K562 (cell line): ENCODE data around the gene EID2. TPM values are rescaled to one million over a fixed set of nuclear protein-coding genes. Genes with fewer than 3 reads are reported as not detected.

Experiments used
- ADNP ChIP-seq: fragments of 200-800 bp; sonication (Bioruptor generic); IDR thresholded peaks from 2 replicates; pipeline ENCODE4 v1.6.1; 2016; ENCODE audit warnings: missing genetic modification characterization, missing compliant biosample characterization
- ARID1B ChIP-seq: fragments of 450-650 bp; IDR thresholded peaks from 2 replicates; pipeline ENCODE4 v1.6.1; 2016; ENCODE audit warnings: antibody characterized with exemption, mild to moderate bottlenecking, inconsistent platforms
- BCOR ChIP-seq: fragments of 450-650 bp; IDR thresholded peaks from 2 replicates; pipeline ENCODE4 v1.6.1; 2016
- CCAR2 ChIP-seq: fragments of 200-400 bp; formaldehyde crosslinking; IDR thresholded peaks from 2 replicates; pipeline ENCODE4 v1.6.1; 2017; ENCODE audit warnings: mild to moderate bottlenecking, low read depth, low read length
- CCNT2 ChIP-seq: IDR thresholded peaks from 2 replicates; pipeline ENCODE4 v1.6.1; 2011; ENCODE audit warnings: borderline replicate concordance, low read depth, mild to moderate bottlenecking, moderate library complexity, mixed read lengths, low read length; ENCODE audit not compliant: insufficient read length; ENCODE audit errors: extremely low read depth
- CHD1 ChIP-seq: fragments of 200-600 bp; sonication (generic); IDR thresholded peaks from one replicate; pipeline ENCODE4 v1.6.1; 2012; ENCODE audit warnings: mild to moderate bottlenecking, moderate library complexity, low read length, inconsistent platforms
- MEIS2 ChIP-seq: fragments of 450-650 bp; IDR thresholded peaks from 2 replicates; pipeline ENCODE4 v1.6.1; 2014; ENCODE audit warnings: mild to moderate bottlenecking; ENCODE audit not compliant: partially characterized antibody
- MYC ChIP-seq, 2 experiments: fragments of 250-450 bp in 1 of 2; sonication (Bioruptor Pico) in 1 of 2; IDR thresholded peaks; 2 replicates each; pipeline versions ENCODE4 v1.5.1 to v1.6.1; 2012 to 2021; ENCODE audit warnings: low read depth in 2 of 2, borderline replicate concordance in 1 of 2, improper control_type of control experiment in 1 of 2, low read length in 1 of 2, mild to moderate bottlenecking in 1 of 2, moderate library complexity in 1 of 2
- TSC22D4 ChIP-seq: fragments of 450-650 bp; IDR thresholded peaks from 2 replicates; pipeline ENCODE4 v1.6.1; 2016; ENCODE audit warnings: missing genetic modification characterization, missing biosample characterization, control low read depth
- ZEB2 ChIP-seq: fragments of 450-650 bp; IDR thresholded peaks from 2 replicates; pipeline ENCODE4 v1.6.1; 2016
- ZFPM2 ChIP-seq: fragments of 250-450 bp; sonication (Bioruptor Pico); IDR thresholded peaks from 2 replicates; pipeline ENCODE4 v1.5.1; 2022; ENCODE audit warnings: mild to moderate bottlenecking
- ZHX1 ChIP-seq: fragments of 150-350 bp; conservative IDR thresholded peaks from 2 replicates; pipeline ENCODE4 v1.6.1; 2014; ENCODE audit warnings: low read length
- ZNF24 ChIP-seq: fragments of 450-650 bp; IDR thresholded peaks from 2 replicates; pipeline ENCODE4 v1.6.1; 2016
- ZNF253 ChIP-seq: fragments of 250-450 bp; sonication (Bioruptor Pico); conservative IDR thresholded peaks from 2 replicates; pipeline ENCODE4 v1.6.1; 2021; ENCODE audit warnings: mild to moderate bottlenecking
- ZNF445 ChIP-seq: fragments of 250-450 bp; sonication (Bioruptor Pico); IDR thresholded peaks from 2 replicates; pipeline ENCODE4 v1.4.0; 2020; ENCODE audit warnings: low read depth, mild to moderate bottlenecking, moderate library complexity
- ZNF766 ChIP-seq: fragments of 200-800 bp; sonication (Bioruptor generic); conservative IDR thresholded peaks from 2 replicates; pipeline ENCODE4 v1.6.1; 2016; ENCODE audit warnings: missing genetic modification characterization, missing compliant biosample characterization
- ZNF77 ChIP-seq: fragments of 250-450 bp; sonication (Bioruptor Pico); IDR thresholded peaks from 2 replicates; pipeline ENCODE4 v1.5.0; 2020
- polyA plus RNA-seq, 8 experiments: library from polyadenylated mRNA; depleted of rRNA in 4 of 8; stranded (reverse) in 5 of 8; unstranded in 3 of 8; fragments of >200 nt; fragmentation: Nextera tagmentation in 2 of 8; fragmentation: Illumina TruSeq in 1 of 8; extraction: Ambion mirVana in 2 of 8; extraction: Trizol in 1 of 8; gene quantifications; 2 replicates each; pipeline versions ENCODE4 v1.2.1 to v1.2.3, GENCODE V29; 2011 to 2014; ENCODE audit warnings: inconsistent platforms in 1 of 8, missing spikeins in 1 of 8
- total RNA-seq, 7 experiments: library from RNA; depleted of rRNA in 6 of 7; stranded (reverse); fragments of >200 nt in 6 of 7; fragmentation: Illumina TruSeq in 2 of 7; extraction: Trizol in 2 of 7; gene quantifications; 2 replicates each; pipeline versions ENCODE4 v1.2.1 to v1.2.3, GENCODE V29; 2011 to 2021; ENCODE audit warnings: low replicate concordance in 1 of 7
- TF ChIP-seq, protein P1 (sequence below), 2 experiments: fragments of 450-650 bp; formaldehyde crosslinking in 1 of 2; IDR thresholded peaks; 2 replicates each; pipeline versions ENCODE4 v1.4.0 to v1.6.1; 2014 to 2020; ENCODE audit warnings: mild to moderate bottlenecking in 2 of 2, borderline replicate concordance in 1 of 2, low read depth in 1 of 2

The EID2 gene
- total and polyA plus RNA-seq, 9 of the 15 experiments (the other 6 are each of a cell fraction or from before 2014, with no cell fraction given): 2.5 to 18.5 (median 11.3) TPM

DNA sequence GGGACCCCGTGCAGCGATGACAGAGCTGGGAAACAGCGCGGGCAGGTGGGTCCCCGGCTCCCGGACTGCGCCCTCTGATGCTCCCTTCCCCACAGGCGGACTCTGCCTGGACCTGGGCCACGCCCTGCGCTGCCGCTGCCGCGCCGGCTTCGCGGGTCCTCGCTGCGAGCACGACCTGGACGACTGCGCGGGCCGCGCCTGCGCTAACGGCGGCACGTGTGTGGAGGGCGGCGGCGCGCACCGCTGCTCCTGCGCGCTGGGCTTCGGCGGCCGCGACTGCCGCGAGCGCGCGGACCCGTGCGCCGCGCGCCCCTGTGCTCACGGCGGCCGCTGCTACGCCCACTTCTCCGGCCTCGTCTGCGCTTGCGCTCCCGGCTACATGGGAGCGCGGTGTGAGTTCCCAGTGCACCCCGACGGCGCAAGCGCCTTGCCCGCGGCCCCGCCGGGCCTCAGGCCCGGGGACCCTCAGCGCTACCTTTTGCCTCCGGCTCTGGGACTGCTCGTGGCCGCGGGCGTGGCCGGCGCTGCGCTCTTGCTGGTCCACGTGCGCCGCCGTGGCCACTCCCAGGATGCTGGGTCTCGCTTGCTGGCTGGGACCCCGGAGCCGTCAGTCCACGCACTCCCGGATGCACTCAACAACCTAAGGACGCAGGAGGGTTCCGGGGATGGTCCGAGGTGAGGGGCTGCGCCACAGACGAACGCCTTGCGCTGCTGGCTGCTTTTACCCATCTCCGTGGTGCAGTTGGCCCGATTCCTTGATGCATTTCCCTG lies 32.8 kb downstream of the EID2 start (continued):
- TF ChIP-seq, protein P1, sequence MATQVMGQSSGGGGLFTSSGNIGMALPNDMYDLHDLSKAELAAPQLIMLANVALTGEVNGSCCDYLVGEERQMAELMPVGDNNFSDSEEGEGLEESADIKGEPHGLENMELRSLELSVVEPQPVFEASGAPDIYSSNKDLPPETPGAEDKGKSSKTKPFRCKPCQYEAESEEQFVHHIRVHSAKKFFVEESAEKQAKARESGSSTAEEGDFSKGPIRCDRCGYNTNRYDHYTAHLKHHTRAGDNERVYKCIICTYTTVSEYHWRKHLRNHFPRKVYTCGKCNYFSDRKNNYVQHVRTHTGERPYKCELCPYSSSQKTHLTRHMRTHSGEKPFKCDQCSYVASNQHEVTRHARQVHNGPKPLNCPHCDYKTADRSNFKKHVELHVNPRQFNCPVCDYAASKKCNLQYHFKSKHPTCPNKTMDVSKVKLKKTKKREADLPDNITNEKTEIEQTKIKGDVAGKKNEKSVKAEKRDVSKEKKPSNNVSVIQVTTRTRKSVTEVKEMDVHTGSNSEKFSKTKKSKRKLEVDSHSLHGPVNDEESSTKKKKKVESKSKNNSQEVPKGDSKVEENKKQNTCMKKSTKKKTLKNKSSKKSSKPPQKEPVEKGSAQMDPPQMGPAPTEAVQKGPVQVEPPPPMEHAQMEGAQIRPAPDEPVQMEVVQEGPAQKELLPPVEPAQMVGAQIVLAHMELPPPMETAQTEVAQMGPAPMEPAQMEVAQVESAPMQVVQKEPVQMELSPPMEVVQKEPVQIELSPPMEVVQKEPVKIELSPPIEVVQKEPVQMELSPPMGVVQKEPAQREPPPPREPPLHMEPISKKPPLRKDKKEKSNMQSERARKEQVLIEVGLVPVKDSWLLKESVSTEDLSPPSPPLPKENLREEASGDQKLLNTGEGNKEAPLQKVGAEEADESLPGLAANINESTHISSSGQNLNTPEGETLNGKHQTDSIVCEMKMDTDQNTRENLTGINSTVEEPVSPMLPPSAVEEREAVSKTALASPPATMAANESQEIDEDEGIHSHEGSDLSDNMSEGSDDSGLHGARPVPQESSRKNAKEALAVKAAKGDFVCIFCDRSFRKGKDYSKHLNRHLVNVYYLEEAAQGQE (IDR thresholded peaks at IDR 0.05; ENCODE audit: borderline replicate concordance): 0 out of 2 replicates have a peak, but pooled peaks have one; percentile 12
- TF ChIP-seq, protein P1 (CRISPR knock-in tag; IDR thresholded peaks at IDR 0.05; ENCODE audit: low read depth): no peak
- TF ChIP-seq ADNP (tag) (no peak), CCNT2 (no peak), ZNF766 (CRISPR knock-in tag) (peak; percentile 75; the same call in 1 of the 2 replicates), ZNF24 (peak; percentile 40; the same call in 1 of the 2 replicates), ZNF445 (CRISPR knock-in tag) (no peak), ARID1B (no peak), CCAR2 (no peak), ZHX1 (no peak), ZEB2 (no peak), CHD1 (peak; percentile 50), ZNF77 (no peak), MYC (IDR thresholded peaks at IDR 0.05; ENCODE audit: low read depth, low read length) (peak; percentile 73), MYC (CRISPR knock-in tag; IDR thresholded peaks at IDR 0.05; ENCODE audit: borderline replicate concordance, low read depth) (no peak), ZNF253 (CRISPR knock-in tag) (no peak), ZFPM2 (CRISPR knock-in tag) (no peak), BCOR (no peak), MEIS2 (peak; percentile 73), TSC22D4 (tag) (no peak)
